Activated CD4-positive, alpha-beta T cell treated with anti-CD3 and anti-CD28 coated beads for 48 hours (primary cell): Measurements from ENCODE around the gene RASSF1.

Experiments
- DNase-seq: peaks from one replicate; pipeline ENCODE4 v3.0.0-alpha.2; 2020

RASSF1 gene

GRCh38 chr3:50341996-50342650, 1.5 kb upstream of the RASSF1 start:
- no peak for DNase-seq

- peak; percentile 35 for DNase-seq
Measured at GRCh38 chr3:50341537-50341936, 901 bp upstream of the RASSF1 start.

GRCh38 chr3:50340147-50340447, 539 bp downstream of the RASSF1 start:
- no peak for DNase-seq

- DNase-seq: no peak
Measured at GRCh38 chr3:50339485-50340146, 1.0 kb downstream of the RASSF1 start.

GRCh38 chr3:50338965-50339364, 1.7 kb downstream of the RASSF1 start:
- no peak for DNase-seq

- DNase-seq: peak; percentile 98
Measured at GRCh38 chr3:50337175-50337861, 3.3 kb downstream of the RASSF1 start.

GRCh38 chr3:50336452-50337174, 4.0 kb downstream of the RASSF1 start:
- peak; percentile 69 for DNase-seq

- DNase-seq: no peak
Measured at GRCh38 chr3:50334339-50335075, 6.1 kb downstream of the RASSF1 start.

GRCh38 chr3:50333744-50334328, 6.8 kb downstream of the RASSF1 start:
- DNase-seq: no peak

GRCh38 chr3:50331364-50331907, 9.2 kb downstream of the RASSF1 start:
- DNase-seq: no peak

GRCh38 chr3:50330330-50330729, 10.3 kb downstream of the RASSF1 start:
- no peak for DNase-seq

GRCh38 chr3:50327943-50328691, 12.5 kb downstream of the RASSF1 start, which contains the start of gene TUSC2:
TUSC2 (minus strand) TSS chr3:50328223; CDS start chr3:50328099, 124 bp downstream.
- peak; percentile 97 for DNase-seq

- no peak for DNase-seq
Measured at GRCh38 chr3:50327129-50327528, 13.5 kb downstream of the RASSF1 start.

- DNase-seq: no peak
Measured at GRCh38 chr3:50326182-50326541, 14.5 kb downstream of the RASSF1 start.

GRCh38 chr3:50325497-50326181, 15.0 kb downstream of the RASSF1 start:
- DNase-seq: no peak

GRCh38 chr3:50325113-50325480, 15.5 kb downstream of the RASSF1 start:
- no peak for DNase-seq

- DNase-seq: peak; percentile 73
Measured at GRCh38 chr3:50324351-50325112, 16.1 kb downstream of the RASSF1 start.

- DNase-seq: no peak
Measured at GRCh38 chr3:50323614-50324199, 16.9 kb downstream of the RASSF1 start.

- DNase-seq: no peak
Measured at GRCh38 chr3:50323092-50323600, 17.5 kb downstream of the RASSF1 start.
